GM21447 (cell line): ENCODE measurements around the gene TMEM43.
"Not testable (repeated sequence)": the region's sequence is repeated elsewhere in the genome, so short reads cannot be mapped to it uniquely, and the experiment has no call there.

Experiments
- ATAC-seq: cut with Tn5 transposase; IDR thresholded peaks from one replicate; pipeline ENCODE4 v1.9.1; 2021; ENCODE audit not compliant: unreplicated experiment

TMEM43 gene

GRCh38 chr3:14124615-14125192 lies at the start of gene TMEM43, which contains the start of gene CHCHD4:
TSS of gene TMEM43 (plus strand) at chr3:14125052. CDS start at chr3:14125194, 142 bp downstream.
TSS of gene CHCHD4 (minus strand) at chr3:14124870. CDS start at chr3:14124676, 194 bp downstream.
- peak; percentile 87 for ATAC-seq

GRCh38 chr3:14075233-14075632 lies 49.6 kb upstream of the TMEM43 start:
- ATAC-seq = not testable (repeated sequence)

- ATAC-seq = no peak
Measured at GRCh38 chr3:14077310-14077709, 47.5 kb upstream of the TMEM43 start.

- no peak for ATAC-seq
Measured at GRCh38 chr3:14082108-14082657, 42.7 kb upstream of the TMEM43 start.

GRCh38 chr3:14087461-14087860 lies 37.4 kb upstream of the TMEM43 start:
- ATAC-seq = not testable (repeated sequence)

GRCh38 chr3:14091959-14092358 lies 32.9 kb upstream of the TMEM43 start:
- not testable (repeated sequence) for ATAC-seq

GRCh38 chr3:14092464-14092863 lies 32.4 kb upstream of the TMEM43 start:
- no peak for ATAC-seq

GRCh38 chr3:14093831-14094230 lies 31.0 kb upstream of the TMEM43 start:
- no peak for ATAC-seq

- no peak for ATAC-seq
Measured at GRCh38 chr3:14096742-14097141, 28.1 kb upstream of the TMEM43 start.

GRCh38 chr3:14097616-14098391 lies 27.0 kb upstream of the TMEM43 start:
- ATAC-seq = no peak

GRCh38 chr3:14109821-14110220 lies 15.0 kb upstream of the TMEM43 start:
- not testable (repeated sequence) for ATAC-seq

- ATAC-seq = no peak
Measured at GRCh38 chr3:14110699-14111098, 14.2 kb upstream of the TMEM43 start.

- ATAC-seq = no peak
Measured at GRCh38 chr3:14113965-14114635, 10.8 kb upstream of the TMEM43 start.

GRCh38 chr3:14117468-14118399 lies 7.1 kb upstream of the TMEM43 start:
- no peak for ATAC-seq

GRCh38 chr3:14118400-14119381 lies 6.2 kb upstream of the TMEM43 start:
- ATAC-seq = no peak

GRCh38 chr3:14119651-14120050 lies 5.2 kb upstream of the TMEM43 start:
- no peak for ATAC-seq

GRCh38 chr3:14120111-14120920 lies 4.5 kb upstream of the TMEM43 start:
- ATAC-seq = no peak

- not testable (repeated sequence) for ATAC-seq
Measured at GRCh38 chr3:14120921-14121448, 3.9 kb upstream of the TMEM43 start.
